Measurements from ENCODE around the gene IQGAP1.

The IQGAP1 gene

DNA sequence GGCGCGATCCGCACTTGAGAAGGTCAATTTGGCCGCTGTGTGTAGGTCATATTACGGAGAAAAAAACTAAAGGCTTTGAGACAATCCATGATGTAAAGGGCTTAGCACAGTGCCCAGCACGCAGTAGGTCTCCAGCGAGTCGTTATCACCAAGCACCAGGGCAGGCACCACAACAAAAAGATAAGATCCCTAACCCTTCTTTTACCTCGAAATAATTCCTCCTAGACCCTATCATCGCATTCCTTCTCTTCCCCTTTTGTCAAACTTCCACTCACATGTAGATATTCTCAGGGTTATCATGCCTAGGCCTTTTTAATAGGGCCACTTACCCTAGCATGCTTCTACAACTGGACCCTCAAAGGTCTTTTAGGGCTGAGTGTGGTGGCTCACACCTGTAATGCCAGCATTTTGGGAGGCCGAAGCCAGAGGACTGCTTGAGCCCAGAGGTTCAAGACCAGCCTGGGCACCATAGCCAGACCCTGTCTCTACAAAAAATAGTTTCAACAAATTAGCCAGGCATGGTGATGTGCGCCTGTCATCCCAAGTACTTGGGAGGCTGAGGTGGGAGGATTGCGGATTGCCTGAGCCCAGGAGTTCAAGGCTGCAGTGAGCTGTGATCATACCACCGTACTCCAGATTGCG is 22.5 kb upstream of the IQGAP1 start:
- no peak for DNase-seq (ENCODE audit: low read depth in 2 of 2)

DNA sequence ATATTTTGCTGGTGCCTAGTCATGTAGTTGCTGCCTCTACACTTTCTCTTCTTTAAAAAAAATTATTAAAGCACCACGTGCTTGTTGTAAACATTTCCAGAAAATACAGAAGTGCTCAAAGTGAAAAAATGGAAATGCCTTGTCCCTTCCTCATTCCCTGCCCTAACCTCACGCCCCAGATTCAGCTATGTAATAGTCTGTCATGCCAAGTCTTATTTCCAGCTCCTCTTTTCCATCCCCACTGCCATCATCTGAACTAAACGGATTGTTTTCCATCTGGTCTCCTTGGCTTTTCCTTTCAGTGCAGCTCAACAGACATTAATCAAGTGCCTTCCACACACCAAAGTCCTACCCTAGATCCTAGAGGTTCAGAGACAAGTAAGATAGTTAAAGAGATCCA is 20.5 kb upstream of the IQGAP1 start:
- no peak for DNase-seq (ENCODE audit: low read depth in 2 of 2)

DNA sequence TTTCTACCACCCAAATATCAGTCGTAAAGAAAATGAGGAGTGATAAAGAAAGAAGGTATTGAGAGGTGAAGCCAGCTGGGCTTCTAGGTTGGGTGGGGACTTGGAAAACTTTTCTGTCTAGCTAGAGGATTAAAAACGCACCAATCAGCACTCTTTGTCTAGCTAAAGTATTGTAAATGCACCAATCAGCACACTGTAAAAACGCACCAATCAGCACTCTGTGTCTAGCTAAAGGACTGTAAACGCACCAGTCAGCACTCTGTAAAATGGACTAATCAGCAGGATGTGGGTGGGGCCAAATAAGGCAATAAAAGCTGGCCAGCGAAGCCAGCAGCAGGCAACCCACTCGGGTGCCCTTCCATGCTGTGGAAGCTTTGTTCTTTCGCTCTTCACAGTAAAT is 13.0 kb upstream of the IQGAP1 start:
- DNase-seq (ENCODE audit: low read depth in 2 of 2), result no peak

DNA sequence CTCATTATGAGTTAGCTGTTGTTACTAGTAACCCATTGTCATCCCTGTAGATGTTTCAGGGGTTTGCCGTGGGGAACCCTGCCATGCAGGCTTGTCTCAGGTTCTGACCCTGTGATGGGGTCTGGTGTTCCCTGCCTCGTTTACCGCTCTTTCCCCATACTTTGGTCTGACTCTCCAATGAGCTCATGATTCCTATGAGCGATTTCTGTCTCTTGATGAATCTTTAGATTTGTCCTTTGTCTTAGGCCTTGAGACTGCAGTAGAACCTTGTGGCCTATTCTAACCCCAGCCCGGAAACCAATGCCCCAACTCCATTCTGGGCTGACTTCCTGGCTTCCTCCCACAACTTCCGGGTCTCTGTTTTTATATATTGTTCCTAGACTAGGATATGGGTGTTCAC is 11.3 kb upstream of the IQGAP1 start:
- peak in 1 of 2 donors; percentile 32 for DNase-seq (ENCODE audit: low read depth in 2 of 2)

DNA sequence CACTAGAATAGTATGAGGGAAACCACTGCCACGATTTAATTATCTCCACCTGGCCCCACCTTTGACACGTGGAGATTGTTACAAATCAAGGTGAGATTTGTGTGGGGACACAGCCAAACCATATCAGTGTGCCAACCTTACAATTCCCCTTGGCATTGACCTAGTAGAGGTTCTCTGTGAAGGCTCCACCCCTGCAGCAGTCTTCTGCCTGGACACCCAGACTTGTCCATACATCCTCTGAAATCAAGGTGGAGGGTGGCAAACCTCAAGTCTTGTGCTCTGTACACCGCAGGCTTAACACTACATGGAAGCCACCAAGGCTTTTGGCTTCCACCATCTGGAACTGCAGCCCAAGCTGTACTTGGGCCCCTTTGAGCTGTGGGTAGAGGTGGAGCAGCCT is 8.8 kb upstream of the IQGAP1 start:
- DNase-seq (ENCODE audit: low read depth in 2 of 2), result no peak

DNA sequence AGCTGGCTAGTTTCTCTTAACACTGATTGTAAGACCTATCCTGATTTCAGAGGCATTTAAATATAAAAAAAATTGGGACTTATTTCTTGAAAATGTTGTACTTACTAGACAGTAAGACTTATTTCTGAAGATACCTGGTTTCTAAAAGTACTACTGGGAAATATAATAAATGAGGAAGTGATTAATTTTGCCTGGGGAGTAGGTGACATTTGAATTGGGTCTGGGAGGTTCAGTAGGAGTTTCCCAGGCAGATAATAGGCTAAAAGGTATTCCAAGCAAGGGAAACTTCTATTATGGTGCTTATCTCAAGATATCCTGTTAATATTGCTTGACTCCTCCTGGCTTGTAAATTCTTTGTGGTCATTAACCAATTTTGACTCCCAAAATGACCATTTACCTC is 6.5 kb upstream of the IQGAP1 start:
- DNase-seq (ENCODE audit: low read depth in 2 of 2), result no peak

DNA sequence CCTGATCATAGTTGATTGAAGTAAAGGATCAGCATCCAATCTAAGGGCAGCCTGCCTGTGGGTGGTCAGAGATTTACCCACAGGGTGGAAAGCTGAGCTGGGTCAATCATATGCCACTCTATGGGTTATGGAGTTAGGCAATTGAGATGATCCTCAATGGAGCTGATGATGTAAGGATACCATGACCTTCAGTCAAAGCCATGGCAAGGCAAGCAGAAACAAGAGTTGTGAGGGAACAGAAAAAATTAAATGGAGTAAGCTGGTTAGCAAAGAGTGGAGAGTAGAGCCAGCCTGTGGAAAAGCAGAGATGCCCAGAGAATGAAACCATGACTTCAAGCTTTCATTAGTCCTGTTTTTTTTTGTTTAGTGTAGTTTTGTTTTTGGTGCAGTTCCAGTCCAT is 5.7 kb upstream of the IQGAP1 start:
- no peak for DNase-seq (ENCODE audit: low read depth in 2 of 2)

DNA sequence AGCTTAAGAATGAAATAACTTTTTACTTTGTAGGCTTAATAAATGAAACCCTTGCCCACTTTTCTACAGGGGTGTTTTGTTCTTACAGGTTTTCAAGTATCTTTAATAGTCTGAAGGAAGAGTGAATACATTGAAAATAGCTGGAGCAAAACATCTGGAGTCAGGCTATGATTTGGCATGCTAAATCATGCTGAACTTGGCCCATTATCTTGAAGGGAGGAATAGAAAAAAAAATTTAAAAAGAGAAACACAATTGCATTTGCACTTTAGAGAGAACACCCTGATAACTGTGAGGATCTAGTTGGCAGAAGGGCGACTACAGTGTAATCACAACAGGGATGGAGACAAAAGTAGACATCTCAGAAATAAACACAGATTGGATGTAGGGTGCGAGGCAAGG is 1.8 kb upstream of the IQGAP1 start:
- no peak for DNase-seq (ENCODE audit: low read depth in 2 of 2)

DNA sequence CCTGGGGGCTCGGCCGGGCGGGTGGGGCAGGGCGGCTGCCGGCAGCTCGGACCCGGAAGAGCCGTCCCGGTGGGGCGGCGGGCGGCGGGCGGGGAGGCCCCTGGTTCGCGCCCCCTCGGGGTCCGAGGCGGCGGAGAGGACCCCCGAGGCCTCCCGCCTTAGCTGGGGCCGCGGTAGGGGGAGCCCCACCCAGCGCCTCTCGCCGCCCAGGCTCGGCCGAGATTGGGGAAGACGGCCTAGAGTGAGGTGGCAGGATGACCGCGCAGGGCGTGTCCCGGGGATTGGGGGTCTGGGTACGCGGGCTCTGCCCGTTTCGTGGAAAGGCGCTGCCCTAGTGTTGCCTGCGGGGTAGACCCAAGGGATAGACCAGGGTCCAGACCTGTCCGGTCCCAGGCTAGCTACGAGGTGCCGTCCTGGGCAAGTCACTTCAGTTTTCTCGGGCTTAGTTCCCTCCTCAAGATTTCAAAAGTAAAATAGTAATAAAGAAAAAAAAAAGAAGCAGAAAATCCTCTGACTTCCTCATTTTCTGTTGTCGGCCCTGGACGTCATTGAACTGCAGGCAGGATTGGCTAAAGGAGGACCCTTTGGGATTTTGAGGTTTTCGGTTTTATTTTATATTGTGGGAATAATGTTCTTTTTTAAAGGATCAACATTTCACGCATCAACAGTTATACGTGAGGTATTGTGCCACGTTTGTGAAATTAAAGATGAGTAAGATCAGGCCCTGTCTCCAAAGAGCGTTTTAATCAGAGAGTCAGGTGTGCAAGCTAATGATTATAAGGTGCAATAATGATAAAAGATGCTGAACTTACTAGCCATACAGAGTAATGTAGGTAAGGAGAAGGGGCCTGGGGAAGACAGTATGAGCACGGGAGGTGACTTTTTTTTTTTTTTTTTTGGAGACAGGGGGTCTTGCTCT is 679 bp downstream of the IQGAP1 start:
- no peak for DNase-seq (ENCODE audit: low read depth in 2 of 2)

DNA sequence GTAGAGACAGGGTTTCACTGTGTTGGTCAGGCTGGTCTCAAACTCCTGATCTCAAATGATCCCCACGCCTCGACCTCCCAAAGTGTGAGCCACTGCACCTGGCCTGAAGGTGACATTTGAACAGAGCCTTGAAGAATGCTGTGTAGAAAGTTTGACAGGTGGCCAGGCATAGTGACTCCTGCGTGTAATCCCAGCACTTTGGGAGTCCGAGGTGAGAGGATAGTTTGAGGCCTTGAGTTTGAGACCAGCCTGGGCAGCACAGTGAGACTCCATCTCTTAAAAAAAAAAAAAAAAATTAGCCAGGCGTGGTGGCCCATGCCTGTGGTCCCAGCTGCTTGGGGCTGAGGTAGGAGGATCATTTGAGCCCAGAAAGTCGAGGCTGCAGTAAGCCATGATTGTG is 1.5 kb downstream of the IQGAP1 start:
- DNase-seq (ENCODE audit: low read depth in 2 of 2), result no peak

DNA sequence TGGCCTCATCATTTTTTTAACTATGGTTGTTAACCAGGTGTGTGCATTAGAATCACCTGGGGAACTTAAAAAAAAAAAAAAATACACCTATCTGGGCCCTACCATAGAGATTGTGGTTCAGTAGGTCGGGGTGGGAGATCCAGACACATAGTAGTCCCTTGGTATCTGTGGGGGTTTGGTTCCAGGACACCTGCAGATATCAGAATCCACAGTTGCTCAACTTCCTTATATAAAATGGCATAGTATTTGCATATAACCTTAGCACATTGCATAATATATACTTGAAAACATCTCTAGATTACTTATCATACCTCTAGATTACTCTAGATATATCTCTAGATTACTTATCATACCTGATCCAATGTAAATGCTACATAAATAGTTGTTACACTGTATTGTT is 5.0 kb downstream of the IQGAP1 start:
- DNase-seq (ENCODE audit: low read depth in 2 of 2), result no peak

DNA sequence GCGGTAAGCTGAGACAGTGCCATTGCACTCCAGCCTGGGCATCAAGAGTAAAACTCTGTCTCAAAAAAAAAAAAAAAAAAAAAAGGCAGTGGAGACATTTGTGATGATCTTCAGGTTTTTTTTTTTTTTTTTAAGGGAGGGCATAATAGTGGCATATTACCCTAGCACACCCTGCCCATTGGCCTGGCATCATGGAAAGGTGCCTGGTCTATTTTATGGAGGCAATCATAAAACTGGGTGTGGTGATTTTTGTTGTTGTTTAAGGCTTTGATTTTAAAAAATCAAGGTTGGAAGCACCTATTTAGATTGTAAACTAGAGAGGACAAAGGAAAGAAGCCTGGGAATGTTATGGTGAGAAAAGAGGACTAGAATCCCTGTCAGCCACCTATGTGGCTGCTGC is 6.0 kb downstream of the IQGAP1 start:
- DNase-seq (ENCODE audit: low read depth in 2 of 2), result no peak

DNA sequence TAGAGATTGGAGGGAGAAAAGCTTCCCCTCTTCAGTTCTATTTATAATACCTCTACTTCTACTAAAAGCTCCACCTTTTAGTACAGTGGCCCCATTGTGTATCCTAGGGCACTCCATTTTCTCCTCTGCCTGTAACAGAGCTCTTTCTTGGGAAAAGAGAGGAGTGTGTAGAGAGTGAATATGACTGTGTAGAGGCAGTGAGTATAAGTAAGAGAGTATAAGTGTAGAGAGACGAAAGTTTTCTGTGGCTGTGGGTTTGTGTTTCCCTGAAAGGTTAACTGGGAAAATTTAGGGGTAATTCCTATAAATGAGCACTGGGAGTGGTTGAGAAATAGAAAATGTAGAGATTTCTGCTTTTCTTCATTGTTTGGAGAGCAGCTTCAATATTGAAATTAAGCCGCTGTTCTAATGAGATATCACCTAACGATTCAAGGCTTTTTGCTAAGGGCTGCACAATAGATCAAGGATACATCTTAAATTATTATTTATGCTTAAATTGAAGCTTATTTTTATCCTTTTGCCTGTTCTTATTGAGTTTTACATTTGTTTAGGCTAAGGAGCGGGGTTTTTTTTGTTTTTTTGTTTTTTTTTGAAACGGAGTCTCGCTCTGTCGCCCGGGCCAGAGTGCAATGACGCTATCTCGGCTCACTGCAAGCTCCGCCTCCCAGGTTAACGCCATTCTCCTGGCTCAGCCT is 6.9 kb downstream of the IQGAP1 start:
- DNase-seq (ENCODE audit: low read depth in 2 of 2), result no peak

DNA sequence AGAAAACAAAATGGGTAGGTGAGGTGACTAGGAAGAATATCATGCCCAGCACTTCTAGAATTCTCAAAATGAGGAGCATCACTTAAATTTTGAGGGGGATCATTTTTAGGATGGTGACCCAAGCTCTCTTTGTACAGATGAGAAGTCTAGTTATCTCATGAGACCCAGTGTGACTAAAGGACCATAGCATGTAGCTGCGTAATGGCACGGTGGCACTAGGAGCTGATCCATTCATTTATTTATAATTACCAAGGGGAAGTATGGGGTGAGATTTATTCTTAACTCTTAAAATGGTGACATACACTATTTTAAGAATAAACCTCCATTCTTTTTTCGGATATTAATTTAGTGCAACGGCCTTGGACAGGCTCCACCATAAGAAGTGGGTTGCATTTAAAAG is 8.3 kb downstream of the IQGAP1 start:
- no peak for DNase-seq (ENCODE audit: low read depth in 2 of 2)

DNA sequence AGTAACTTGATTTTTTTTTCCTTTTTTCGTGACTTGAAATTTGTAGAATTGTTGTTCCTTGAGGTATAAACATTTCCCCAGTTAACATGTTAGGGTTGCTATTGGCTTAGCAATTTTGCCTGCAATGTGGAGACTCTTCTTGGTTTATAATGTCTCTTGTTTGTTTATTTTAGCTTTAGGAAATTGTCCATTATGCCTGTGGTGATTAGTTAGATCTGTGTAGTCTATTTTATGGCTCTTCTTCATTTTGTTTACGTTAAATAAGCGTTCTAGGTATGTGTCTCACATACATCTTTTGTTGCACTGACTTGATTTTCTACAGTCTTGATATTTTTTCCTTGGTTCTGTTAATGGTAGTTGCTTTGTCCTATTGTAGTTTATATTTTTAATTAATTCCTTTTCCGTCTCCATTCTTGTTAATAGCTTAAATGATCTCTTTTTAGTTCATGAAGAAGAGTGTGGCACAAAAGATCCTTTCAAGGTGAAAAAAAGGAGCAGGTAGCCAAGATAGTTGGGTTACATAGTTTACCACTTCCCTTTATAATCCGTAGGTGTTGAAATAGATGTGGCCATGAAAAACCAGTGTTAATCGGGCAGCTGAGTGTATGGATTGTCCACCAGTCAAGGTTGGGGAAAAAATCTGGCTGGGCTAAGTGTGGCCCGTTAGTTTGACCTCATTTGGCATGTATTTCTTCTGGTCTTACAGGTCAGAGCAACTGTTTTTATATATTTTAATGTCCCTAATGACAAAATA is 12.1 kb downstream of the IQGAP1 start:
- no peak for DNase-seq (ENCODE audit: low read depth in 2 of 2)

DNA sequence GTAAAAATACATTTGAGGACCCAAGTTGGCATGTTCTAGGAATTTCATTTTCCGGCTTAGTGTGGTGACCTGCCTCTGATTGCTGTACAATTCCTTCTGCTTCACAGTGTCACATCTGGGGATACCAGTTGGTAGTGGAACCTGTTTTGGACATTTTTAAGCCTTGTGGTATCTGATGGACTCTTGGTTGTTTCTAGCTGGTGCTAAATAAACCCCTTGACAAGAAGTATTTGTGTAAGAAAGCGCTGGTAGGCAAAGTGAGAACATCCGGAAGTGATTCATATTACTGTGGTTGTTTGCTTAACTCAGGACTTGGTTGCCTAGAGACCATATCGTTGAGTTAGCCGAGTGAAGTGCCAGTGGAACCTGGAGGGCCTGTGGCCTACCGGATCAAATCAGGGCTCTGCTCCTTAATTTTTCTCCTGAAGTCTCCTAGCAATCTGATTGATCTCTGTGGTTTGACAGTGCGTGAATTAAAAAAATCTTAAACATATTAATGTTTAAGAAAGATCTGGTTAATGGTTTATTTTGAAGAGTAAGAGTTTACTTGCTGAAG is 12.8 kb downstream of the IQGAP1 start:
- peak in 1 of 2 donors; percentile 32 for DNase-seq (ENCODE audit: low read depth in 2 of 2)

DNA sequence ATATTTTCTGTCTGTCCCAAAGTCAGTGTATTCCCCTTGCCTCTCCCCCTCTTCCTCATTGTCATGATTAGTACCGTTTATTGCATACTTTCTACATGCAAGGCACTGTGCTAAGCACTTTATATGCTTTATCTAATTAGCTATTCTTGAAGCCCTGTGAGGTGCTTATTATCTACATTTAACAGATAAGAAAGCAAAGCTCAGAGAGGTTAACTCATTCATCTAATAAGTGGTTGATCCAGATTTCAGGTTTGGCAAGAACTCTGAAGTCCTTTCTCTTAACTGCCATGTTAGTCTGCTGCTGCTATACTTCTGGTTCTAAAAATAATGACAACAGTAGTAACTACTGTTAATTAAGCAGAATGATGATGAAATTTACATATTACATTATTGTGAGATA is 13.5 kb downstream of the IQGAP1 start:
- DNase-seq (ENCODE audit: low read depth in 2 of 2), result no peak

DNA sequence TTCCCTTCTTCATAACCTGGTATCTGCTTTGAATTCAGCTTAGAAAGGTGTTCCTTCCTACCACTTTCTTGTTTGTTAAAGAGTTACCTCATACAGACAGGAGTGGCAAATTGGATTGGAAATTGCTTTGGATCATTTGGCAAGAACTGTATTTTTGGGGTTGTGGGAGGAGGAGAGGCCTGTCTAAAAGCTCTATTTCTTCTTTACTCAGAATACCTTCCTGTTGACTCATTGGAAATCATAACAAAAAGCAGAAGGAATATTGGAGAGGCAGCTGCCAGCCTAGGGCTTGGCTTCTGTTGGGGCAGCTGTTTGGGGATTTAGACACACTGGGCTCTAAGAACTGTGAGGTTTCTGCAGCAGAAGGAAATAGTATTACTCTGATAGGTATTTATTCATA is 14.2 kb downstream of the IQGAP1 start:
- DNase-seq (ENCODE audit: low read depth in 2 of 2), result no peak

DNA sequence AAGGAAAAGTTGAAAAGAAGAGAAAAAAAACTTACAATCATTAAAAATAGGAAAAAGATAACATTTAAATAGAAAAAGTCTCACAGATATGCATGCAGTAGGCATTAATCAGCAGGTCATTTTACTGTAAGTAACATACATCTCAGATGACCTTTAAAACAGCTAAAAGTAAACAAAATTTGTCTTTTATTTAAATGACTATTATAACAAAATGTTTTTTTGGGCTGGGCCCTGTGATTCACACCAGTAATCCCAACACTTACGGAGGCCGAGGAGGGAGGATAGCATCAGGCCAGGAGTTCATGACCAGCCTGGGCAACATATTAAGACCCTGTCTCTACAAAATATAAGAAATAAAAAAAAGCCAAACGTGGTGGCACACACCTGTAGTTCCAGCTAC is 14.7 kb downstream of the IQGAP1 start:
- no peak for DNase-seq (ENCODE audit: low read depth in 2 of 2)

DNA sequence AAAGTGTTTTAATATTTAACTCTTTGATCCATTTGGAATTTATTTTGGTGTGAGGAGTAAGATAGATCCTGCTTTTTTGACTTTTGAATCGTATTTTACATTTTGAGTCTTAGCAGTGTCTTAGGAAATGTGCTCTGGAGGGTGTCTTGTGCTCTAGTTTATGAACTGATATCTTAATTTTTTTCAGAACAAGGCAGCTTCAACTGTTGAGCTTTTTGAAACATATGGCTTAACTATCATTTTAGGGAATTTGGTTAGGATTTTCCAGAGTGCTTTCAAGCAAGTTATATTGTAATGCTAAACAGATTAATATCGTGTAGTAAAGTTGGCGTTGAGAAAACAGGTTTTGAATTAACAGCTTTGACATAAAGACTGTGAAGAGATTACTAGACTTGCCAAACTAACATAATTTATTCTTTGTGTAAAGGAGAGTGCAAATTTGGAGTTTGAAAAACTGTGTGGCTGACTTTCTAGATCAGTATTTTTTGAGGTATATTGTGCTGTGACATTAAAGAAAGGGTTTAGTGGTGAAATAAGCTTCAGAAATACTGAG is 17.1 kb downstream of the IQGAP1 start:
- no peak for DNase-seq (ENCODE audit: low read depth in 2 of 2)

DNA sequence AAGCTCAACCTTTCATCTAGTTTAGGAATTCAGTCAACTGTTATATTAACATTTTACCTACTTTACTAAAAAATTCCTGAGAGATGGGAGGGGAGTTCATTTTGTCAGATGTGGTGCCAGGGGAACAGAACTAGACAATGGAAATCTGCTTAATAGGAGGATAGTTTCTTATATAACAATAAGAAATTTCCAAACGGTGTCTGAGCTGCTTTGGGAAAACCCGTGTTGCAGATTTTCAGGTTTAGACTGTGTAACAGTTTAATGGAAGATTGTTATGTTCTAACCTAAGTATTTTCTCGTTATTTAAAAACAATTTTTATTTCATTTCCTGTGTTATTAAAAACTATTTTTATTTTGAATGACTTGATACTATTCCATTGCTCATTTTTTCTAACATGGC is 19.3 kb downstream of the IQGAP1 start:
- DNase-seq (ENCODE audit: low read depth in 2 of 2), result no peak
